CD14-positive monocyte (primary cell): ENCODE results near the gene LYSMD4. TPM values are rescaled to one million over a fixed set of nuclear protein-coding genes. Genes with fewer than 3 reads are reported as not detected.
A peak's percentile ranks its signal among the peaks of the same experiment; 100 is the strongest.

ENCODE experiments used
- DNase-seq, 3 donors: peaks; one replicate each; pipeline ENCODE4 v3.0.0-alpha.2; 2011 to 2022
- H2AFZ ChIP-seq: 2 replicates; pipeline ENCODE4 v1.6.0; 2012; ENCODE audit warnings: mild to moderate bottlenecking, low read depth, low read length, inconsistent platforms; ENCODE audit not compliant: insufficient read depth, poor library complexity, severe bottlenecking
- H3K27ac ChIP-seq, 2 donors: 1 replicate in 1 of 2; 2 replicates in 1 of 2; pipeline ENCODE4 v1.5.1; 2012 to 2013; ENCODE audit warnings: low read length in 2 of 2, control low read depth in 1 of 2, inconsistent platforms in 1 of 2, low read depth in 1 of 2, mild to moderate bottlenecking in 1 of 2
- H3K27me3 ChIP-seq, 2 donors: one replicate each; pipeline versions ENCODE4 v1.6.0 to v1.6.1; 2011 to 2013; ENCODE audit warnings: low read length in 2 of 2; ENCODE audit not compliant: control insufficient read depth in 2 of 2, insufficient read depth in 2 of 2
- H3K36me3 ChIP-seq, 2 donors: replicated peaks in 1 of 2; 1 replicate in 1 of 2; 2 replicates in 1 of 2; pipeline versions ENCODE4 v1.5.1 to v1.6.1; 2012 to 2013; ENCODE audit warnings: low read length in 2 of 2, control low read depth in 1 of 2, inconsistent platforms in 1 of 2, mild to moderate bottlenecking in 1 of 2; ENCODE audit not compliant: insufficient read depth in 2 of 2, control insufficient read depth in 1 of 2
- H3K4me1 ChIP-seq, 2 donors: 1 replicate in 1 of 2; 2 replicates in 1 of 2; pipeline versions ENCODE4 v1.5.1 to v1.6.1; 2012 to 2013; ENCODE audit warnings: low read length in 2 of 2, control low read depth in 1 of 2, inconsistent platforms in 1 of 2, mild to moderate bottlenecking in 1 of 2, moderate library complexity in 1 of 2; ENCODE audit not compliant: insufficient read depth in 2 of 2, control insufficient read depth in 1 of 2
- H3K4me2 ChIP-seq: replicated peaks from 2 replicates; pipeline ENCODE3; 2012; ENCODE audit warnings: low read length, moderate library complexity, mild to moderate bottlenecking; ENCODE audit not compliant: poor library complexity, severe bottlenecking; ENCODE audit errors: extremely low read depth
- H3K4me3 ChIP-seq, 3 experiments: fragments of 200-600 bp in 1 of 3; sonication (generic) in 1 of 3; replicated peaks in 1 of 3; 1 replicate in 2 of 3; 2 replicates in 1 of 3; pipeline ENCODE4 v1.5.1; 2011 to 2013; ENCODE audit warnings: low read length in 3 of 3, mild to moderate bottlenecking in 3 of 3, control low read depth in 2 of 3, low read depth in 2 of 3, inconsistent platforms in 1 of 3, moderate library complexity in 1 of 3
- H3K79me2 ChIP-seq: 2 replicates; pipeline ENCODE4 v1.6.0; 2012; ENCODE audit warnings: mild to moderate bottlenecking, control low read depth, inconsistent platforms, low read length, moderate library complexity; ENCODE audit not compliant: insufficient read depth
- H3K9ac ChIP-seq: 2 replicates; pipeline ENCODE4 v1.6.0; 2017; ENCODE audit warnings: low read length, mild to moderate bottlenecking; ENCODE audit not compliant: insufficient read depth, poor library complexity, severe bottlenecking
- H3K9me3 ChIP-seq, 2 donors: replicated peaks in 1 of 2; 1 replicate in 1 of 2; 2 replicates in 1 of 2; pipeline versions ENCODE4 v1.5.1 to v1.6.1; 2012 to 2013; ENCODE audit warnings: low read length in 2 of 2, control low read depth in 1 of 2; ENCODE audit not compliant: control insufficient read depth in 1 of 2, insufficient read depth in 1 of 2
- H4K20me1 ChIP-seq: 2 replicates; pipeline ENCODE4 v1.6.0; 2012; ENCODE audit warnings: mild to moderate bottlenecking, low read length, control low read depth, moderate library complexity; ENCODE audit not compliant: insufficient read depth
- H3K27ac Mint-ChIP-seq, 7 donors: one replicate each; pipeline ENCODE4 v1.8.0; 2020; ENCODE audit warnings: mild to moderate bottlenecking in 7 of 7, mixed read lengths in 7 of 7, moderate library complexity in 6 of 7, inconsistent platforms in 2 of 7
- H3K27me3 Mint-ChIP-seq, 3 donors: one replicate each; pipeline ENCODE4 v1.8.0; 2021 to 2022; ENCODE audit warnings: low read depth in 3 of 3, mild to moderate bottlenecking in 3 of 3, mixed read lengths in 3 of 3, moderate library complexity in 3 of 3, inconsistent platforms in 1 of 3
- H3K36me3 Mint-ChIP-seq, 2 donors: one replicate each; pipeline ENCODE4 v1.8.0; 2020; ENCODE audit warnings: mixed read lengths in 2 of 2, inconsistent platforms in 1 of 2, mild to moderate bottlenecking in 1 of 2
- H3K4me1 Mint-ChIP-seq: one replicate; pipeline ENCODE4 v1.8.0; 2020; ENCODE audit warnings: mild to moderate bottlenecking, mixed read lengths
- H3K4me3 Mint-ChIP-seq, 2 donors: one replicate each; pipeline ENCODE4 v1.8.0; 2020; ENCODE audit warnings: mild to moderate bottlenecking in 2 of 2, mixed read lengths in 2 of 2, moderate library complexity in 1 of 2
- H3K9me3 Mint-ChIP-seq, 7 donors: one replicate each; pipeline ENCODE4 v1.8.0; 2020 to 2022; ENCODE audit warnings: mixed read lengths in 7 of 7, mild to moderate bottlenecking in 6 of 7, moderate library complexity in 6 of 7, inconsistent platforms in 2 of 7
- CTCF ChIP-seq: fragments of 200-600 bp; IDR thresholded peaks from one replicate; pipeline ENCODE4 v1.8.0; 2022; ENCODE audit warnings: antibody characterized with exemption, mild to moderate bottlenecking
- WGBS: methylation state at CpG from one replicate; pipeline ENCODE4 v1.1.5; 2013; ENCODE audit warnings: missing lambda C conversion rate; ENCODE audit not compliant: insufficient coverage; 5-methylcytosine and 5-hydroxymethylcytosine counted together
- intact Hi-C, 2 donors: fragments of 100-400 bp; cut with micrococcal nuclease; formaldehyde crosslinking; loops; one replicate each; pipeline versions ENCODE4 v1.15.0 to v1.15.1; 2023
- polyA plus RNA-seq, 3 donors: library from polyadenylated mRNA; depleted of rRNA in 1 of 3; unstranded in 2 of 3; stranded (reverse) in 1 of 3; fragments of 300-500 nt in 2 of 3; fragments of >200 nt in 1 of 3; fragmentation: Illumina TruSeq in 2 of 3; gene quantifications; 1 replicate in 2 of 3; 2 replicates in 1 of 3; pipeline ENCODE4 v1.2.3, GENCODE V29; 2012 to 2021

The LYSMD4 gene
- polyA plus RNA-seq, 3 donors = 1.1 to 4.7 (median 2.5) TPM

GRCh38 chr15:99696096-99696495 lies 37.1 kb downstream of the LYSMD4 start:
- Histone ChIP-seq H3K4me2 (no peak overlapping the region), H3K9me3 (no peaks in the 10 kb centered on the region), H3K9ac (no peak overlapping the region), H3K36me3 (peaks cover 47 to 79% of the 10 kb centered on the region in 2 donors), H3K27me3 (no peaks in the 10 kb centered on the region), H2AFZ (no peak overlapping the region), H3K4me3 (no peak overlapping the region), H4K20me1 (peaks cover 4% of the 10 kb centered on the region), H3K79me2 (no peaks in the 10 kb centered on the region), H3K27ac (peak overlapping the region in 1 of 2 donors; percentile 21), H3K4me1 (no peaks in the 10 kb centered on the region)
- WGBS = no CpG with 5 or more reads among the region's 2 CpGs
- no peak for TF ChIP-seq CTCF
- H3K36me3 Mint-ChIP-seq = peaks cover 62 to 75% of the 10 kb centered on the region in 2 donors
- no peak for DNase-seq
- intact Hi-C loops = no loop called here
- no peaks in the 10 kb centered on the region for H3K9me3 Mint-ChIP-seq
- peak overlapping the region in 1 of 7 donors; percentile 38 for H3K27ac Mint-ChIP-seq
- no peak overlapping the region for H3K4me3 Mint-ChIP-seq
- no peaks in the 10 kb centered on the region for H3K4me1 Mint-ChIP-seq
- no peaks in the 10 kb centered on the region for H3K27me3 Mint-ChIP-seq

GRCh38 chr15:99692825-99693224 lies 40.4 kb downstream of the LYSMD4 start:
- Histone ChIP-seq H3K4me3 (no peak overlapping the region), H3K4me1 (no peaks in the 10 kb centered on the region), H3K36me3 (peaks cover 67 to 98% of the 10 kb centered on the region in 2 donors), H3K79me2 (no peaks in the 10 kb centered on the region), H3K9me3 (no peaks in the 10 kb centered on the region), H3K27me3 (no peaks in the 10 kb centered on the region), H4K20me1 (peaks cover 8% of the 10 kb centered on the region), H3K9ac (no peak overlapping the region), H3K27ac (peak overlapping the region in 1 of 2 donors; percentile 18), H3K4me2 (no peak overlapping the region), H2AFZ (no peak overlapping the region)
- H3K4me3 Mint-ChIP-seq = no peak overlapping the region
- H3K36me3 Mint-ChIP-seq = peaks cover 84 to 95% of the 10 kb centered on the region in 2 donors
- WGBS = 90% methylated on average over 2 of the region's 3 CpGs
- no peak for DNase-seq
- peak overlapping the region in 1 of 7 donors; percentile 65 for H3K27ac Mint-ChIP-seq
- no peak for TF ChIP-seq CTCF
- no peaks in the 10 kb centered on the region for H3K4me1 Mint-ChIP-seq
- intact Hi-C loops = no loop called here
- H3K27me3 Mint-ChIP-seq = no peaks in the 10 kb centered on the region
- H3K9me3 Mint-ChIP-seq = no peaks in the 10 kb centered on the region
